K562 (cell line): ENCODE data around the gene ITPRID2. TPM values are rescaled to one million over a fixed set of nuclear protein-coding genes. Genes with fewer than 3 reads are reported as not detected.

ENCODE experiments used
- ATF4 ChIP-seq: fragments of 450-650 bp; formaldehyde crosslinking; IDR thresholded peaks from 2 replicates; pipeline ENCODE4 v1.4.0; 2022; ENCODE audit warnings: mild to moderate bottlenecking, moderate library complexity
- CHAMP1 ChIP-seq: fragments of 450-650 bp; IDR thresholded peaks from 2 replicates; pipeline ENCODE4 v1.6.1; 2016; ENCODE audit warnings: mild to moderate bottlenecking
- E2F8 ChIP-seq: fragments of 450-650 bp; IDR thresholded peaks from 2 replicates; pipeline ENCODE4 v1.7.1; 2018; ENCODE audit warnings: mild to moderate bottlenecking, low read depth; ENCODE audit not compliant: partially characterized antibody
- ERF ChIP-seq: fragments of 450-650 bp; formaldehyde crosslinking; IDR thresholded peaks from 2 replicates; pipeline ENCODE4 v1.4.0; 2020; ENCODE audit warnings: mild to moderate bottlenecking, mixed read lengths
- IRF2 ChIP-seq: sonication (generic); formaldehyde crosslinking; IDR thresholded peaks from 2 replicates; pipeline ENCODE4 v1.8.1; 2022; ENCODE audit warnings: mild to moderate bottlenecking, missing genetic modification reagents
- PHTF2 ChIP-seq: fragments of 250-450 bp; sonication (Bioruptor Pico); IDR thresholded peaks from 2 replicates; pipeline ENCODE4 v1.5.0; 2021; ENCODE audit warnings: mild to moderate bottlenecking
- RAD51 ChIP-seq: fragments of 450-650 bp; IDR thresholded peaks from 2 replicates; pipeline ENCODE4 v1.7.1; 2016; ENCODE audit warnings: low read depth, mild to moderate bottlenecking, borderline replicate concordance
- RHOXF2B ChIP-seq: fragments of 250-450 bp; sonication (Bioruptor Pico); conservative IDR thresholded peaks from 2 replicates; pipeline ENCODE4 v1.5.1; 2021
- TBP ChIP-seq: optimal IDR thresholded peaks from 2 replicates; pipeline ENCODE3; 2011; ENCODE audit warnings: low read depth, low read length, improper control_type of control experiment
- ZNF253 ChIP-seq: fragments of 250-450 bp; sonication (Bioruptor Pico); conservative IDR thresholded peaks from 2 replicates; pipeline ENCODE4 v1.6.1; 2021; ENCODE audit warnings: mild to moderate bottlenecking
- polyA plus RNA-seq, 8 experiments: library from polyadenylated mRNA; depleted of rRNA in 4 of 8; stranded (reverse) in 5 of 8; unstranded in 3 of 8; fragments of >200 nt; fragmentation: Nextera tagmentation in 2 of 8; fragmentation: Illumina TruSeq in 1 of 8; extraction: Ambion mirVana in 2 of 8; extraction: Trizol in 1 of 8; gene quantifications; 2 replicates each; pipeline versions ENCODE4 v1.2.1 to v1.2.3, GENCODE V29; 2011 to 2014; ENCODE audit warnings: inconsistent platforms in 1 of 8, missing spikeins in 1 of 8
- total RNA-seq, 7 experiments: library from RNA; depleted of rRNA in 6 of 7; stranded (reverse); fragments of >200 nt in 6 of 7; fragmentation: Illumina TruSeq in 2 of 7; extraction: Trizol in 2 of 7; gene quantifications; 2 replicates each; pipeline versions ENCODE4 v1.2.1 to v1.2.3, GENCODE V29; 2011 to 2021; ENCODE audit warnings: low replicate concordance in 1 of 7
- TF ChIP-seq, protein P1 (sequence below): fragments of 450-650 bp; IDR thresholded peaks from 2 replicates; pipeline ENCODE4 v1.6.1; 2018; ENCODE audit not compliant: partially characterized antibody
- TF ChIP-seq, protein P2 (sequence below): fragments of 250-450 bp; sonication (Bioruptor Pico); IDR thresholded peaks from 2 replicates; pipeline ENCODE4 v1.5.0; 2021
- TF ChIP-seq, protein P3 (sequence below): fragments of 200-800 bp; sonication (Bioruptor generic); IDR thresholded peaks from 2 replicates; pipeline ENCODE4 v1.6.1; 2017; ENCODE audit warnings: missing genetic modification characterization, missing compliant biosample characterization

Gene ITPRID2
- total and polyA plus RNA-seq, 9 of the 15 experiments (the other 6 are each of a cell fraction or from before 2014, with no cell fraction given): 18.5 to 77.8 (median 52.0) TPM

DNA sequence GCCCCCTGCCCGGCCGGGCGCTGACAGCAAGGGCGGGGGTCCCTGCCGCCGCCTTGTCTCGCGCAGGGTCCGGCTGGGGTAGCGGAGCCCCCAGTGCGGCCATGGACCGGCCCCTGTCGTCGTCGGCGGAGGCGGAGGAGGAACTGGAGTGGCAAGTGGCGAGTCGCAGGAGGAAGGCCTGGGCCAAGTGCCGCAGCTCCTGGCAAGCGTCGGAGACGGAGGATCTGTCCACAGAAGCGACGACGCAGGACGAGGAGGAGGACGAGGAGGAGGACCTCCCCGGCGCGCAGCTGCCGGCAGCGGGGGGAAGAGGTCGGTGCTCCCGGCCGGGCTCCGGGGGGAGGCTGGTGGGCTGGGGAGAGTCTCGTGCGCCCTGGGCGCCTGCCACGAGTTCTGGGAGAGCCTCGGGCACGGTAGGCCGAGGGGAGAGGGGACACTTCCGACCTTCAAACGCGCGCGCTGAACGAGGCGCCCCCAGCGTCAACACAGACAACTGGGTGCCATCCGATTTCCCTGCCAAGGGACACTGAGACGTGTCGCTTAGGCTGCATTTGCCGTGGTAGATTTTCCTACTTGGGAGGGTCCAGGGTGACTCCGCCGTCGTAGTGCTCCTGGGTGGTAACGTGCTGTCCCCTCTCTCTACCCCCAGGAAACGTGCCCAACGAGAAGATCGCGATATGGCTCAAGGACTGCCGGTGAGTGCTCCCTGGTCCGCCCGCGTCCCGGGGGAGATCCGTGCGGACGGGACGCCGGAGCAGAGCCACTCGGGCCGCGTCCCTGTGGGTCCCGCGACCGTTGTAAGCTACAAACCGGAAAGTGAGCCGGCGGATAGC lies 652 bp downstream of the ITPRID2 start (continued):
- no peak for TF ChIP-seq E2F8
- TF ChIP-seq, protein P1, sequence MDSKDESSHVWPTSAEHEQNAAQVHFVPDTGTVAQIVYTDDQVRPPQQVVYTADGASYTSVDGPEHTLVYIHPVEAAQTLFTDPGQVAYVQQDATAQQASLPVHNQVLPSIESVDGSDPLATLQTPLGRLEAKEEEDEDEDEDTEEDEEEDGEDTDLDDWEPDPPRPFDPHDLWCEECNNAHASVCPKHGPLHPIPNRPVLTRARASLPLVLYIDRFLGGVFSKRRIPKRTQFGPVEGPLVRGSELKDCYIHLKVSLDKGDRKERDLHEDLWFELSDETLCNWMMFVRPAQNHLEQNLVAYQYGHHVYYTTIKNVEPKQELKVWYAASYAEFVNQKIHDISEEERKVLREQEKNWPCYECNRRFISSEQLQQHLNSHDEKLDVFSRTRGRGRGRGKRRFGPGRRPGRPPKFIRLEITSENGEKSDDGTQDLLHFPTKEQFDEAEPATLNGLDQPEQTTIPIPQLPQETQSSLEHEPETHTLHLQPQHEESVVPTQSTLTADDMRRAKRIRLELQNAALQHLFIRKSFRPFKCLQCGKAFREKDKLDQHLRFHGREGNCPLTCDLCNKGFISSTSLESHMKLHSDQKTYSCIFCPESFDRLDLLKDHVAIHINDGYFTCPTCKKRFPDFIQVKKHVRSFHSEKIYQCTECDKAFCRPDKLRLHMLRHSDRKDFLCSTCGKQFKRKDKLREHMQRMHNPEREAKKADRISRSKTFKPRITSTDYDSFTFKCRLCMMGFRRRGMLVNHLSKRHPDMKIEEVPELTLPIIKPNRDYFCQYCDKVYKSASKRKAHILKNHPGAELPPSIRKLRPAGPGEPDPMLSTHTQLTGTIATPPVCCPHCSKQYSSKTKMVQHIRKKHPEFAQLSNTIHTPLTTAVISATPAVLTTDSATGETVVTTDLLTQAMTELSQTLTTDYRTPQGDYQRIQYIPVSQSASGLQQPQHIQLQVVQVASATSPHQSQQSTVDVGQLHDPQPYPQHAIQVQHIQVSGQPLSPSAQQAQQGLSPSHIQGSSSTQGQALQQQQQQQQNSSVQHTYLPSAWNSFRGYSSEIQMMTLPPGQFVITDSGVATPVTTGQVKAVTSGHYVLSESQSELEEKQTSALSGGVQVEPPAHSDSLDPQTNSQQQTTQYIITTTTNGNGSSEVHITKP: peak; percentile 35
- TF ChIP-seq, protein P2, sequence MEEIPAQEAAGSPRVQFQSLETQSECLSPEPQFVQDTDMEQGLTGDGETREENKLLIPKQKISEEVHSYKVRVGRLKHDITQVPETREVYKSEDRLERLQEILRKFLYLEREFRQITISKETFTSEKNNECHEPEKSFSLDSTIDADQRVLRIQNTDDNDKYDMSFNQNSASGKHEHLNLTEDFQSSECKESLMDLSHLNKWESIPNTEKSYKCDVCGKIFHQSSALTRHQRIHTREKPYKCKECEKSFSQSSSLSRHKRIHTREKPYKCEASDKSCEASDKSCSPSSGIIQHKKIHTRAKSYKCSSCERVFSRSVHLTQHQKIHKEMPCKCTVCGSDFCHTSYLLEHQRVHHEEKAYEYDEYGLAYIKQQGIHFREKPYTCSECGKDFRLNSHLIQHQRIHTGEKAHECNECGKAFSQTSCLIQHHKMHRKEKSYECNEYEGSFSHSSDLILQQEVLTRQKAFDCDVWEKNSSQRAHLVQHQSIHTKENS: no peak
- TF ChIP-seq RAD51: no peak
- TF ChIP-seq ATF4: no peak
- TF ChIP-seq PHTF2 (CRISPR knock-in tag): no peak
- no peak for TF ChIP-seq ZNF253 (CRISPR knock-in tag)
- peak; percentile 45 for TF ChIP-seq TBP
- no peak for TF ChIP-seq CHAMP1
- no peak for TF ChIP-seq ERF
- TF ChIP-seq, protein P3, sequence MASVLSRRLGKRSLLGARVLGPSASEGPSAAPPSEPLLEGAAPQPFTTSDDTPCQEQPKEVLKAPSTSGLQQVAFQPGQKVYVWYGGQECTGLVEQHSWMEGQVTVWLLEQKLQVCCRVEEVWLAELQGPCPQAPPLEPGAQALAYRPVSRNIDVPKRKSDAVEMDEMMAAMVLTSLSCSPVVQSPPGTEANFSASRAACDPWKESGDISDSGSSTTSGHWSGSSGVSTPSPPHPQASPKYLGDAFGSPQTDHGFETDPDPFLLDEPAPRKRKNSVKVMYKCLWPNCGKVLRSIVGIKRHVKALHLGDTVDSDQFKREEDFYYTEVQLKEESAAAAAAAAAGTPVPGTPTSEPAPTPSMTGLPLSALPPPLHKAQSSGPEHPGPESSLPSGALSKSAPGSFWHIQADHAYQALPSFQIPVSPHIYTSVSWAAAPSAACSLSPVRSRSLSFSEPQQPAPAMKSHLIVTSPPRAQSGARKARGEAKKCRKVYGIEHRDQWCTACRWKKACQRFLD: no peak; the same call in 1 of the 2 replicates
- no peak for TF ChIP-seq IRF2 (CRISPR knock-in tag)
- TF ChIP-seq RHOXF2B: no peak
